ENCODE results near the gene AGTRAP. TPM values are rescaled to one million over a fixed set of nuclear protein-coding genes. Genes with fewer than 3 reads are reported as not detected.

Gene AGTRAP
- total and polyA plus RNA-seq, 9 of the 15 experiments (the other 6 are each of a cell fraction or from before 2014, with no cell fraction given) = 26.8 to 105 (median 57.5) TPM

DNA sequence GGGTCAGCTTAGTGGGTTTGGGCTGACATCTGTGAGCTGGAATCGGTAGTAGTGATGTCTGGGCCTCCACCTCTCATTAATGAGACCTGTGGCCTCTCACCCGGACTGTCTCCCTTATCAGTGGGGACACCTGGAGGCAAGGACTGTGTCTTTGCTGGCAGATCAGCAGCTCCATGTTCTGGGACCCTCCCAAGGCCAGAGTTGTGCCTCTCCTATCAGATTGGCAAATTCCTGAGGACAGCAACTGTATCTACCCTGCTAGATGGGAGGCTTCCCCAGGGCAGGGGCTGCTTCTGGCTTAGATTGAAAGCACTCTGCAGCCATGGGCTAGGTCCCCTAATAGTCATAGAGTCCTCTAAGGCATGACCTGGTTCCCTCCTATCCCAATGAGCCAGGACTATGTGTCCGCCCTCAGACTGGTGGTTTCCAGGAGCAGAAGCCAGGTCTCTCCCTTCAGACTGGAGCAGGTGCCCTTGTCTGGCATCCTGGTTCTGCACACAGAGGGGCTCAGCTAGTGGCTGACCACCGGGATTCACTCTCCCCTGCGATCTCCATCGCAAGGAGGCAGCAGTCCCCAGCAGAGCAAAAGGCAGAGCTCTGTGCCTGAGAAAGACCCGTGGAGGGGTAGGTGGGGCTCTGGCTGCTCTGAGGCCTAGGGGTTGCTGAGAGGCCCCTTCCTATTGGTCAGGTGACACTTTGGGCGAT is 38.6 kb upstream of the AGTRAP start:
- Histone ChIP-seq H3K9ac (ENCODE audit: insufficient read depth in 1 of 2, low read depth in 2 of 2, low read length in 2 of 2) (peak overlapping the region in 1 of 2 experiments; percentile 31; a peak in 1 of 4 replicates), H2AFZ (ENCODE audit: low read depth, low read length) (no peak overlapping the region), H3K4me2 (ENCODE audit: insufficient read depth, low read length) (0 out of 2 replicates have a peak overlapping the region, but pooled peaks have one; percentile 9), H3K9me1 (ENCODE audit: control insufficient read depth, insufficient read depth, low read length) (no peaks in the 10 kb centered on the region), H3K27me3 (ENCODE audit: control insufficient read depth in 2 of 2, insufficient read depth in 2 of 2, low read length in 2 of 2) (peaks cover 0 to 5% of the 10 kb centered on the region in 2 experiments; a peak in 1 of 5 replicates), H3K79me2 (ENCODE audit: control insufficient read depth, insufficient read depth, low read length) (no peaks in the 10 kb centered on the region), H3K4me3 (no peak overlapping the region), H3K36me3 (ENCODE audit: control insufficient read depth, insufficient read depth, low read length) (no peaks in the 10 kb centered on the region), H3K27ac (ENCODE audit: extremely low read depth, low read depth, low read length) (no peak overlapping the region), H4K20me1 (replicated peaks; ENCODE audit: control insufficient read depth, insufficient read depth, low read length) (no peaks in the 10 kb centered on the region), H3K4me1 (replicated peaks in 1 of 2; ENCODE audit: control insufficient read depth in 2 of 2, insufficient read depth in 2 of 2, low read length in 2 of 2) (peaks cover 47 to 63% of the 10 kb centered on the region in 2 experiments), H3K9me3 (replicated peaks; ENCODE audit: control insufficient read depth, insufficient read depth, low read depth, low read length) (no peaks in the 10 kb centered on the region)
- peak; percentile 83 to 90 (median 88) for DNase-seq (ENCODE audit: extremely low read depth in 1 of 4, low spot score in 3 of 4)
- POLR2A ChIA-PET = interaction anchor here (0.7 to 2.5 kb wide), 11 partner anchors 8 to 211 kb away, joined by 3 to 9 read pairs (median 4); partner anchors contain the start of gene FBXO6
- FAIRE-seq = peak; percentile 93
- WGBS (ENCODE audit: insufficient coverage, low coverage, missing lambda C conversion rate) = 51% methylated on average over 8 of the region's 8 CpGs
- in situ Hi-C loops (cut with MboI) = no loop called here
- intact Hi-C loops (cut with micrococcal nuclease) = no loop called here
- ATAC-seq = peak; percentile 71
- BruUV-seq (replicated peaks) = no TSS peak
- CTCF ChIA-PET (ENCODE audit: low intra/inter-chr PET ratio) = no interaction called here
- TF ChIP-seq KDM4B (IDR thresholded peaks at IDR 0.05; ENCODE audit: borderline replicate concordance in 2 of 2, low read depth in 1 of 2) (no peak), NR2F6 (CRISPR knock-in tag; IDR thresholded peaks at IDR 0.05) (no peak), ESRRA (IDR thresholded peaks at IDR 0.05; ENCODE audit: borderline replicate concordance, low read depth) (no peak), RBM22 (IDR thresholded peaks at IDR 0.05; ENCODE audit: low read depth, low read length, poor library complexity, severe bottlenecking) (no peak), ZNF354B (CRISPR knock-in tag; IDR thresholded peaks at IDR 0.05) (no peak), KAT2B (IDR thresholded peaks at IDR 0.05; ENCODE audit: low read depth, low read length) (no peak), ZNF384 (IDR thresholded peaks at IDR 0.05; ENCODE audit: low read depth, low read length) (no peak), EHMT2 (IDR thresholded peaks at IDR 0.05) (no peak), ZSCAN32 (CRISPR knock-in tag; IDR thresholded peaks at IDR 0.05) (no peak), CHCHD3 (CRISPR knock-in tag; IDR thresholded peaks at IDR 0.05) (no peak), CBFA2T2 (conservative IDR thresholded peaks at IDR 0.05) (peak; percentile 86), YY1 (IDR thresholded peaks at IDR 0.05; ENCODE audit: borderline replicate concordance in 1 of 3, control insufficient read depth in 1 of 3, extremely low read depth in 1 of 3, insufficient read depth in 3 of 3, insufficient read length in 1 of 3, insufficient replicate concordance in 2 of 3, low read depth in 1 of 3, low read length in 2 of 3) (no peak), GTF2E2 (tag; IDR thresholded peaks at IDR 0.05) (no peak), ZNF699 (CRISPR knock-in tag; IDR thresholded peaks at IDR 0.05; ENCODE audit: insufficient replicate concordance) (no peak), ZNF507 (tag; conservative IDR thresholded peaks at IDR 0.05) (no peak)
- TF ChIP-seq, protein P1, sequence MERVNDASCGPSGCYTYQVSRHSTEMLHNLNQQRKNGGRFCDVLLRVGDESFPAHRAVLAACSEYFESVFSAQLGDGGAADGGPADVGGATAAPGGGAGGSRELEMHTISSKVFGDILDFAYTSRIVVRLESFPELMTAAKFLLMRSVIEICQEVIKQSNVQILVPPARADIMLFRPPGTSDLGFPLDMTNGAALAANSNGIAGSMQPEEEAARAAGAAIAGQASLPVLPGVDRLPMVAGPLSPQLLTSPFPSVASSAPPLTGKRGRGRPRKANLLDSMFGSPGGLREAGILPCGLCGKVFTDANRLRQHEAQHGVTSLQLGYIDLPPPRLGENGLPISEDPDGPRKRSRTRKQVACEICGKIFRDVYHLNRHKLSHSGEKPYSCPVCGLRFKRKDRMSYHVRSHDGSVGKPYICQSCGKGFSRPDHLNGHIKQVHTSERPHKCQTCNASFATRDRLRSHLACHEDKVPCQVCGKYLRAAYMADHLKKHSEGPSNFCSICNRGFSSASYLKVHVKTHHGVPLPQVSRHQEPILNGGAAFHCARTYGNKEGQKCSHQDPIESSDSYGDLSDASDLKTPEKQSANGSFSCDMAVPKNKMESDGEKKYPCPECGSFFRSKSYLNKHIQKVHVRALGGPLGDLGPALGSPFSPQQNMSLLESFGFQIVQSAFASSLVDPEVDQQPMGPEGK (CRISPR knock-in tag; IDR thresholded peaks at IDR 0.05; ENCODE audit: borderline replicate concordance) = no peak
- TF ChIP-seq, protein P2, sequence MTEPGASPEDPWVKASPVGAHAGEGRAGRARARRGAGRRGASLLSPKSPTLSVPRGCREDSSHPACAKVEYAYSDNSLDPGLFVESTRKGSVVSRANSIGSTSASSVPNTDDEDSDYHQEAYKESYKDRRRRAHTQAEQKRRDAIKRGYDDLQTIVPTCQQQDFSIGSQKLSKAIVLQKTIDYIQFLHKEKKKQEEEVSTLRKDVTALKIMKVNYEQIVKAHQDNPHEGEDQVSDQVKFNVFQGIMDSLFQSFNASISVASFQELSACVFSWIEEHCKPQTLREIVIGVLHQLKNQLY (CRISPR knock-in tag; conservative IDR thresholded peaks at IDR 0.05) = no peak
- TF ChIP-seq, protein P3, sequence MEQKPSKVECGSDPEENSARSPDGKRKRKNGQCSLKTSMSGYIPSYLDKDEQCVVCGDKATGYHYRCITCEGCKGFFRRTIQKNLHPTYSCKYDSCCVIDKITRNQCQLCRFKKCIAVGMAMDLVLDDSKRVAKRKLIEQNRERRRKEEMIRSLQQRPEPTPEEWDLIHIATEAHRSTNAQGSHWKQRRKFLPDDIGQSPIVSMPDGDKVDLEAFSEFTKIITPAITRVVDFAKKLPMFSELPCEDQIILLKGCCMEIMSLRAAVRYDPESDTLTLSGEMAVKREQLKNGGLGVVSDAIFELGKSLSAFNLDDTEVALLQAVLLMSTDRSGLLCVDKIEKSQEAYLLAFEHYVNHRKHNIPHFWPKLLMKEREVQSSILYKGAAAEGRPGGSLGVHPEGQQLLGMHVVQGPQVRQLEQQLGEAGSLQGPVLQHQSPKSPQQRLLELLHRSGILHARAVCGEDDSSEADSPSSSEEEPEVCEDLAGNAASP (IDR thresholded peaks at IDR 0.05) = no peak
